GM21723 (cell line): ENCODE measurements around the gene GRHL3.
A peak's percentile ranks its signal among the peaks of the same experiment; 100 is the strongest.

Experiments used
- ATAC-seq: cut with Tn5 transposase; IDR thresholded peaks from one replicate; pipeline ENCODE4 v1.9.1; 2021; ENCODE audit warnings: mild to moderate bottlenecking, moderate library complexity; ENCODE audit not compliant: unreplicated experiment

The GRHL3 gene

GRCh38 chr1:24391882-24392603, 72.9 kb downstream of the GRHL3 start:
- peak; percentile 75 for ATAC-seq

GRCh38 chr1:24392604-24392946, 73.4 kb downstream of the GRHL3 start:
- ATAC-seq: no peak

GRCh38 chr1:24392982-24393650, 74.0 kb downstream of the GRHL3 start:
- no peak for ATAC-seq

GRCh38 chr1:24393892-24394291, 74.7 kb downstream of the GRHL3 start:
- no peak for ATAC-seq

GRCh38 chr1:24400065-24400464, 80.9 kb downstream of the GRHL3 start:
- ATAC-seq: no peak

- no peak for ATAC-seq
Measured at GRCh38 chr1:24403806-24404205, 84.6 kb downstream of the GRHL3 start.
